ENCODE results near the gene NISCH. TPM values are rescaled to one million over a fixed set of nuclear protein-coding genes. Genes with fewer than 3 reads are reported as not detected.
"Not testable (repeated sequence)": the region's sequence is repeated elsewhere in the genome, so short reads cannot be mapped to it uniquely, and the experiment has no call there.

Gene NISCH
- total RNA-seq, 2 donors from 2014 or later: 75.2 to 123 TPM

GRCh38 chr3:52522651-52523251 lies 67.3 kb downstream of the NISCH start:
- Mint-ChIP-seq H3K4me1 (no peaks in the 10 kb centered on the region), H3K9me3 (no peaks in the 10 kb centered on the region), H3K27ac (no peak overlapping the region), H3K4me3 (no peak overlapping the region), H3K27me3 (no peaks in the 10 kb centered on the region), H3K36me3 (ENCODE audit: low read depth) (no peaks in the 10 kb centered on the region)
- ATAC-seq (replicated peaks): no peak

GRCh38 chr3:52523386-52524257 lies 68.2 kb downstream of the NISCH start:
- H3K4me1 Mint-ChIP-seq: no peaks in the 10 kb centered on the region
- H3K9me3 Mint-ChIP-seq: no peaks in the 10 kb centered on the region
- no peak overlapping the region for H3K27ac Mint-ChIP-seq
- no peak overlapping the region for H3K4me3 Mint-ChIP-seq
- no peaks in the 10 kb centered on the region for H3K27me3 Mint-ChIP-seq
- ATAC-seq (replicated peaks): no peak
- no peaks in the 10 kb centered on the region for H3K36me3 Mint-ChIP-seq (ENCODE audit: low read depth)

GRCh38 chr3:52524258-52524751 lies 68.9 kb downstream of the NISCH start:
- H3K36me3 Mint-ChIP-seq (ENCODE audit: low read depth): no peaks in the 10 kb centered on the region
- no peaks in the 10 kb centered on the region for H3K9me3 Mint-ChIP-seq
- no peak overlapping the region for H3K4me3 Mint-ChIP-seq
- no peaks in the 10 kb centered on the region for H3K4me1 Mint-ChIP-seq
- no peak for ATAC-seq (replicated peaks)
- no peaks in the 10 kb centered on the region for H3K27me3 Mint-ChIP-seq
- no peak overlapping the region for H3K27ac Mint-ChIP-seq

DNA sequence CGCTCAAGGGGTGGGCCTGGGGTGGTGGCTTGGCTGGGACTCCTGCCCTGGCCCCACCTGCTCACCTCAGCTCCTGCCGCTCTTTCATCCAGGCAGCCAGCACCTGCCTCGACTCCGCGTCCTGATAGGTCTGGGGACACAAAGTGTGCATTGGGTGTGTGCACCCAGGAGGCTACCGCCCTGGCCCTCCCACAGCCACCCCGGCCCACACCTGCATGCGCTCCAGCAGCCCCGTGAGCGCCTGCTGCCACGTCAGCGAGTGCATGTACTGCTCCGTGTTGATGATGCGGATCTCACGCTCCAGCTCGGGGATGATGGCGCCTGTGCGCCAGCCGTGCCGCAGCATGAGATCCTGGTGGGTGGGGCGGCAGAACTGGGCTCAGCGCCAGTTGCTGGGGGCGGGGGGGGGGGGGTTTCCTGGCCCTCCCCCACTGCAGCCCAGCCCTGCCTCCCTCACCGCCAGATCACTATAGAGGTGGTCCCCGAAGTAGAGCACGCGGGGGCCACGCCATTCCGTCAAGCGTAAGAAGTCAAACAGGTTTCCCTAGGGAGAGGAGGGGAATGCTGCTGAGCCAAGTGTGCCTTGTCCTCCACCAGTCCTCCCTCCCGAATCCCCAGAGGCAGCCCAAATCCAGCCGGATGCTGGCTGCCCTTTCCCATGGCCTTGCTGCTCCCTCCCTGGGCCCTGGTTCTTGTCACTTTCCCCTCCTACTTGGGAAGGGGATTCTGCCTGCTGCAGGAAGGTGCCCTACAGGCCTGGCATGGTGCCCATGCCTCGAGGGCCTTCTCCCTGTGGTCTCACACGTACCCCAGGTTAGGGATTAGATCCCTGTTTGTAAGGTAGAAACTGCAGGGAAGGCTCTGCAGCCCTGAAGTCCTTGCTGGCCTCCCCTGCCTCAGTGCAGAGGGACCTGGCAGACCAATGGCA lies 69.6 kb downstream of the NISCH start:
- Mint-ChIP-seq H3K4me3 (no peak overlapping the region), H3K9me3 (no peaks in the 10 kb centered on the region), H3K27ac (no peak overlapping the region), H3K27me3 (no peaks in the 10 kb centered on the region), H3K4me1 (no peaks in the 10 kb centered on the region), H3K36me3 (ENCODE audit: low read depth) (no peaks in the 10 kb centered on the region)
- ATAC-seq (replicated peaks): no peak

GRCh38 chr3:52525680-52526561 lies 70.5 kb downstream of the NISCH start:
- Mint-ChIP-seq H3K4me3 (no peak overlapping the region), H3K27ac (no peak overlapping the region), H3K36me3 (ENCODE audit: low read depth) (no peaks in the 10 kb centered on the region), H3K4me1 (no peaks in the 10 kb centered on the region), H3K9me3 (no peaks in the 10 kb centered on the region), H3K27me3 (no peaks in the 10 kb centered on the region)
- ATAC-seq (replicated peaks): no peak

- not testable (repeated sequence) for H3K4me3 Mint-ChIP-seq; H3K27ac Mint-ChIP-seq; H3K36me3 Mint-ChIP-seq (ENCODE audit: low read depth); H3K4me1 Mint-ChIP-seq; H3K27me3 Mint-ChIP-seq; ATAC-seq (replicated peaks); H3K9me3 Mint-ChIP-seq
Measured at GRCh38 chr3:52526671-52527038, 71.3 kb downstream of the NISCH start.

DNA sequence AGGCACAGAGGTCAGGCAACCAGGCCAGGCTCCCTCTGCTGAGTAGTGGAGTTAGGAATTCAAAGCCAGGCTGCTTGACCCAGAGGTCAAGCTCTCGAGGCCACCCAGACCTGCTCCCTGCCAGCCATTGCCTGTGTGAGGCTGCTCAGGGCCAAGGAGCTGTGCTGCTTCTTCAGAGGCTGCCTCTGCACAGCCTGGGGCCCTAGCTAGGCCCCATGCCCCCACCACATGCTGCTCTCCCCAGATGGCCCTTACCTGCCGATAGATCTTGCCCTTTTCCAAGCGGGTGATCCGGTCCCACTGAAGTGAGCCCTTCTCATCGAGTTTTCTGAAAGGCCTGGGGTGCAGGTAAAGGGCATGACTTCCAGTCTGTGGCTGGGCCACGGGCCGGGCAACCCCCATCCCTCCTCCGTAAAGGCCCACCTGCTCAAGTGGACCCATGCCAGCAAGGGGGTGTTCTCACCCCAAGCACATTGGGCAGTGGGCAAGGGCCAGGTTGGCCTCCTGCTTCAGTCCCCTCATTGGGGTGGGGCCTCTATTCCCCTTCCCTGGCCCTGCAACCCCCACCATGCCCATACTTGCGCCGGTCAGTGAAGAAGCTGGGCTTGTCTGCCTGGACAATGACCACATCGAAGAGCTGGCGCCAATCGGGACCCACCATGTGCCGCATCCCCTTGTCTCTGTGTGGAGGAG lies 71.8 kb downstream of the NISCH start:
- Mint-ChIP-seq H3K36me3 (ENCODE audit: low read depth) (no peaks in the 10 kb centered on the region), H3K27me3 (no peaks in the 10 kb centered on the region), H3K4me3 (no peak overlapping the region), H3K27ac (no peak overlapping the region), H3K4me1 (no peaks in the 10 kb centered on the region), H3K9me3 (no peaks in the 10 kb centered on the region)
- ATAC-seq (replicated peaks): no peak

DNA sequence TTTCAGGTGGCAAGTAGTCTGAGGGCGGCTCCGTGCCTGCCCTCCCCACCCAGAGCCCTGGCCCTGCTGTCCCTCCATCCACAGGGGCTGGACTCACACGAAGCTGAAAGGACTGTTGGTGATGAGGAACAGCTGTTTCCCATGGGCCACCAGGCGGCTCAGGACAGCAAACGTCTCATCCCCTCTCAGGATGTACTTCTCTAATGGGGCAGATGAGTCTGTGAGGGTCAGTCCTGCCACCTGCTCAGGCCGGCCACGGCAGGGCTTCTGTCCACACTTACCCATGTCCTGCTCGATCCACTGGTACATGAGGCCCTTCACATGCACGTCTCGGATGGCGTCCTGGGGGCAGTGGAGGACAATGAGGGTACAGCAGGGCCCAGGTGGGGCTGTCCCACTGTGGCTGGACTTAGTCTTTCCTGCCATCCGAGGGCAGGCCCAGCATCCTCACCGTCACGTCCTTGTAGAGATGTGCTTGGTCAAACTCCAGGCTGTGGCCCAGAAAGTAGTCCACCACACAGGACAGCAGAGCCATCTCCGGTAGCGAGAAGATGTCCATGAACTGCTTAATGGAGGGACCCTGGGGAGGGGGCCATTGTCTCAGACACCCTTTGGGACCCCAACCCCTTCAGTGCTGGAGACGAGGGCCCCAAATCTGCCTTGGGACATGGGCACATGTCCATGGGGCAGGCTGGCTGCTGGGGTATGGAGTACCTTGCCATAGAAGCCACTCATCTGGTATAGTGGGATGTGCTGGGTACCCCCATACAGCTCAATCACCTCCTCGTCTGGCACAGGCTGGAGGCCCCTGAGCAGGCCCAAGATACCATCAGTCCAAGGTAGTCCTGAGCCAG lies 72.6 kb downstream of the NISCH start:
- Mint-ChIP-seq H3K4me3 (no peak overlapping the region), H3K9me3 (no peaks in the 10 kb centered on the region), H3K27ac (no peak overlapping the region), H3K27me3 (no peaks in the 10 kb centered on the region), H3K4me1 (no peaks in the 10 kb centered on the region), H3K36me3 (ENCODE audit: low read depth) (no peaks in the 10 kb centered on the region)
- no peak for ATAC-seq (replicated peaks)

DNA sequence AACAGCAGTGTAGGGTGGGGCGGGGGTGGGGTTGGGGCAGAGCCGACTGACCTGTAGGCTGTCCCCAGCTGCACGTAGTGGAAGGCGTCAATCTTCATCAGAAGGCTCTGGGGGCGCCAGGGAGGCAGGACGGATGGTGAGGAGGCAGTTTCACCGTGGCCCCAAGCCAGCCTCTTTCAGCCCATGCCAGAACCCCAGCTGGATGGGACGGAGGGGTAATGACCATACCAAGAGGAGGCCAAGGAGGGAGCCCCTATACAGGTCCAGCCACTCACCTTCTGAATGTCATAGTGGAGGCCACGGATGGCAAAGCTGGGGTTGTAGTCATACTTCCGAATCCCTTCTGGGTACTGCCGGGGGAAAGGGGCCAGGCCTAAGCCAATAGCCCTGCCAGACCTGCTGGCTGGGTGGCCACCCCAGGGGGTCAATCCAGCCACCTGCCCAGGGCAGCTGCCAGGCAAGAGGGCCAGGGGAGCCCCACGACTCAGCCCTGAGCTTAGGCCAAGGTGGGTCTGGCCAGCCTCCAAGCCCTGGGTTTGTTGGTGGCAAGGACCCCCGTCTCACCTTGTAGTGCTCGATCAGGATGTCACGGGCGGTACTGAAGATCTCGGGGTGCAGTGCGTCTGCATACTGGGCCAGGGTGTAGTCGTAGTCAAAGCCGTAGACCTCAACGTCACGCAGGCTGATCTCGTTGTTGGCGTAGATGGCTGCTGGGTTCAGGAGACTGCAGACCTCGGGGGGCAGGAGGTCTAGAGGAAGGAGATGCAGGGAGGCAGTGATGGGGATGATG lies 73.4 kb downstream of the NISCH start:
- no peaks in the 10 kb centered on the region for H3K36me3 Mint-ChIP-seq (ENCODE audit: low read depth)
- no peak overlapping the region for H3K27ac Mint-ChIP-seq
- H3K4me3 Mint-ChIP-seq: no peak overlapping the region
- H3K27me3 Mint-ChIP-seq: no peaks in the 10 kb centered on the region
- ATAC-seq (replicated peaks): no peak
- H3K9me3 Mint-ChIP-seq: no peaks in the 10 kb centered on the region
- H3K4me1 Mint-ChIP-seq: no peaks in the 10 kb centered on the region

DNA sequence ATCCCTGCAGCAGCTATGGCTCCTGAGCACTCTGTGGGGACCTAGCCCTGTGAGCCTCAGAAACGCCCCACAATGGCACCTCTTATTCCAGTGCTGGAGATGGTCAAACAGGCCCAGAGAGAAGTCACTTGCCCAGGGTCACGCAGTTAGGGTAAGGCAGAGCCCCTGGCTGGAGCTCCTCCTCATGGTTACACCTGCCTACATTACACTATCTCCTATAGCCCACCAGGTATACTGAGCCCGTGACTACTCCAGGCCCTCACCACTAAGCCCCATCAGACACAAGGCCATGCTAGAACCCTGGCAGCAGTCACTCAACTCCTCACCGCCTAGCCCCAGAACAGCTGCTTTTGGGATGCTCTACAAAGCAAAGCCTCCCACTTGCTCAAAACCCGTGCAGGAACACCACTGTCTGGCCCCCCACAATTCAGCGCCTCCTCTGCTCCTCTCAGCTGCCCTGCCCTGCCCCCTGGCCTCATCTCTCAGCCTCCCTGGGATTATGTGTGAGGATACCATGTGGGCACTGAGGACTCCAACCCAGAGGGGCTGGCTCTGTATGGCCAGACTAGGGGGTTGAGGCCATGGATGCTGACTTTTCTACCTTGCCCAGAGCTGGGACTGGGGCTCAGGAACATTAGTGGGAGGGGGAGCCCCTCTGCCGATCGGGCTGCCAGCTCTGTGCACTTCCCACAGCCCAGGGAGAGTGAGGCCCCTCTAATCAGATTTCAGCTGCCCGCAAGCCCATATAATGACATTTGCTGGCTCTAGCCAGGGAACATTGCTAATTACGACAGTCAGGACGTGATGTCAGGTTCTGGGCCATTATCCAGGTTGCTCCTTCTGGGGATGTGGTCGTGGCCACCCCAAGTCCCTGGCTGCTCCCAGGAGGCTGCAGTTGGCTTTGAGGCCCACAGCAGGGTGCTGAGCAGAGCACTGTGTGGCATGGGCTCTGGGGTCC lies 74.3 kb downstream of the NISCH start:
- Mint-ChIP-seq H3K36me3 (ENCODE audit: low read depth) (no peaks in the 10 kb centered on the region), H3K27ac (no peak overlapping the region), H3K27me3 (no peaks in the 10 kb centered on the region), H3K9me3 (no peaks in the 10 kb centered on the region), H3K4me3 (no peak overlapping the region), H3K4me1 (no peaks in the 10 kb centered on the region)
- no peak for ATAC-seq (replicated peaks)

All from activated T-helper 17 cell treated with anti-CD3 and anti-CD28 coated beads, Interleukin-2, amount 50 U/mL, for 72 hours (primary cell).